K562 (cell line): ENCODE results near the gene APOBEC3C. TPM values are rescaled to one million over a fixed set of nuclear protein-coding genes. Genes with fewer than 3 reads are reported as not detected.
A peak's percentile ranks its signal among the peaks of the same experiment; 100 is the strongest.

Experiments used
- BRD4 ChIP-seq: fragments of 200-600 bp; sonication (generic); IDR thresholded peaks from 2 replicates; pipeline ENCODE4 v1.6.1; 2017; ENCODE audit warnings: inconsistent platforms
- CAMTA2 ChIP-seq: fragments of 250-450 bp; sonication (Bioruptor Pico); conservative IDR thresholded peaks from 2 replicates; pipeline ENCODE4 v1.5.1; 2022
- CSDE1 ChIP-seq, 2 experiments: fragments of 450-650 bp; IDR thresholded peaks; 2 replicates each; pipeline ENCODE4 v1.6.1; 2016; ENCODE audit warnings: mild to moderate bottlenecking in 1 of 2
- CTCF ChIP-seq, 3 experiments: IDR thresholded peaks in 2 of 3; conservative IDR thresholded peaks in 1 of 3; 2 replicates each; pipeline ENCODE4 v1.5.1; 2011 to 2012; ENCODE audit warnings: low read length in 3 of 3, mild to moderate bottlenecking in 3 of 3, control low read depth in 2 of 3, improper control_type of control experiment in 1 of 3, inconsistent platforms in 1 of 3, low read depth in 1 of 3, mixed read lengths in 1 of 3, moderate library complexity in 1 of 3; ENCODE audit not compliant: insufficient read depth in 2 of 3
- MAFF ChIP-seq: IDR thresholded peaks from 2 replicates; pipeline ENCODE4 v1.6.1; 2012; ENCODE audit warnings: low read length, improper control_type of control experiment
- MAFG ChIP-seq: fragments of 450-650 bp; conservative IDR thresholded peaks from 2 replicates; pipeline ENCODE4 v1.6.1; 2016; ENCODE audit warnings: missing genetic modification characterization, missing compliant biosample characterization
- NBN ChIP-seq: fragments of 450-650 bp; IDR thresholded peaks from 2 replicates; pipeline ENCODE4 v1.6.1; 2016; ENCODE audit warnings: low read depth, mild to moderate bottlenecking
- SRF ChIP-seq, 2 experiments: fragments of 250-450, 450-650 bp in 1 of 2; sonication (Bioruptor Pico) in 1 of 2; sonication (generic) in 1 of 2; formaldehyde crosslinking; IDR thresholded peaks; 2 replicates each; pipeline versions ENCODE4 v1.5.0 to v1.5.1; 2020 to 2022; ENCODE audit warnings: mild to moderate bottlenecking in 1 of 2, missing genetic modification reagents in 1 of 2
- TAF1 ChIP-seq: IDR thresholded peaks from 2 replicates; pipeline ENCODE4 v1.6.1; 2011; ENCODE audit warnings: mild to moderate bottlenecking, low read length, moderate library complexity; ENCODE audit not compliant: insufficient read depth, control insufficient read depth, severe bottlenecking; ENCODE audit errors: extremely low read depth
- TCF3 ChIP-seq: sonication (generic); formaldehyde crosslinking; IDR thresholded peaks from 2 replicates; pipeline ENCODE4 v1.4.0; 2020; ENCODE audit warnings: mild to moderate bottlenecking, missing genetic modification reagents
- UBTF ChIP-seq, 2 experiments: IDR thresholded peaks; 2 replicates each; pipeline ENCODE4 v1.6.1; 2012; ENCODE audit warnings: improper control_type of control experiment in 2 of 2, low read depth in 2 of 2, low read length in 2 of 2, borderline replicate concordance in 1 of 2
- XRCC5 ChIP-seq: fragments of 200-400 bp; formaldehyde crosslinking; IDR thresholded peaks from 2 replicates; pipeline ENCODE4 v1.6.1; 2017; ENCODE audit warnings: low read depth, mild to moderate bottlenecking, low read length
- ZFPM2 ChIP-seq: fragments of 250-450 bp; sonication (Bioruptor Pico); IDR thresholded peaks from 2 replicates; pipeline ENCODE4 v1.5.1; 2022; ENCODE audit warnings: mild to moderate bottlenecking
- ZMIZ1 ChIP-seq, 2 experiments: fragments of 150-350 bp in 1 of 2; IDR thresholded peaks; 2 replicates each; pipeline ENCODE4 v1.6.1; 2012 to 2016; ENCODE audit warnings: low read depth in 2 of 2, low read length in 2 of 2, mild to moderate bottlenecking in 1 of 2, moderate library complexity in 1 of 2
- ZNF134 ChIP-seq: fragments of 250-450 bp; sonication (Bioruptor Pico); conservative IDR thresholded peaks from 2 replicates; pipeline ENCODE4 v1.4.0; 2020
- ZNF398 ChIP-seq: fragments of 250-450 bp; sonication (Bioruptor Pico); IDR thresholded peaks from 2 replicates; pipeline ENCODE4 v1.8.0; 2021; ENCODE audit warnings: moderate library complexity, mild to moderate bottlenecking, inconsistent platforms
- polyA plus RNA-seq, 8 experiments: library from polyadenylated mRNA; depleted of rRNA in 4 of 8; stranded (reverse) in 5 of 8; unstranded in 3 of 8; fragments of >200 nt; fragmentation: Nextera tagmentation in 2 of 8; fragmentation: Illumina TruSeq in 1 of 8; extraction: Ambion mirVana in 2 of 8; extraction: Trizol in 1 of 8; gene quantifications; 2 replicates each; pipeline versions ENCODE4 v1.2.1 to v1.2.3, GENCODE V29; 2011 to 2014; ENCODE audit warnings: inconsistent platforms in 1 of 8, missing spikeins in 1 of 8
- total RNA-seq, 7 experiments: library from RNA; depleted of rRNA in 6 of 7; stranded (reverse); fragments of >200 nt in 6 of 7; fragmentation: Illumina TruSeq in 2 of 7; extraction: Trizol in 2 of 7; gene quantifications; 2 replicates each; pipeline versions ENCODE4 v1.2.1 to v1.2.3, GENCODE V29; 2011 to 2021; ENCODE audit warnings: low replicate concordance in 1 of 7

Gene APOBEC3C
- total and polyA plus RNA-seq, 9 of the 15 experiments (the other 6 are each of a cell fraction or from before 2014, with no cell fraction given) = 12.4 to 285 (median 55.5) TPM

GRCh38 chr22:38981992-38982927 is 31.8 kb upstream of the APOBEC3C start, which contains the start of gene APOBEC3B (continued):
- no peak for TF ChIP-seq UBTF (IDR thresholded peaks at IDR 0.05; ENCODE audit: borderline replicate concordance in 1 of 2, low read depth in 2 of 2, low read length in 2 of 2)
- TF ChIP-seq ZMIZ1 (IDR thresholded peaks at IDR 0.05; ENCODE audit: low read depth in 2 of 2, low read length in 2 of 2) = no peak
- TF ChIP-seq CSDE1 (IDR thresholded peaks at IDR 0.05) = no peak
- TF ChIP-seq XRCC5 = 0 out of 2 replicates have a peak, but pooled peaks have one; percentile 32
- TF ChIP-seq MAFG (tag) = no peak
- 0 out of 2 replicates have a peak, but pooled peaks have one; percentile 7 for TF ChIP-seq TCF3 (CRISPR knock-in tag)
- peak in 1 of 2 experiments; percentile 30; a peak in 1 of 4 replicates for TF ChIP-seq SRF (CRISPR knock-in tag; IDR thresholded peaks at IDR 0.05)
- TF ChIP-seq CTCF (IDR thresholded peaks at IDR 0.05 in 2 of 3, conservative IDR thresholded peaks at IDR 0.05 in 1 of 3; ENCODE audit: insufficient read depth in 2 of 3, low read depth in 1 of 3, low read length in 3 of 3) = no peak
- no peak for TF ChIP-seq ZFPM2 (CRISPR knock-in tag)
- TF ChIP-seq ZNF398 = no peak
- TF ChIP-seq BRD4 = no peak
- no peak for TF ChIP-seq TAF1
- TF ChIP-seq ZNF134 (CRISPR knock-in tag) = no peak
- TF ChIP-seq MAFF = no peak
- no peak for TF ChIP-seq NBN
- TF ChIP-seq CAMTA2 (CRISPR knock-in tag) = no peak
